Ovary (tissue), 3 donors: ENCODE measurements around the gene DNAJC27.

Source experiments
- POLR2A ChIP-seq: fragments of 450-650 bp; IDR thresholded peaks from one replicate; pipeline ENCODE4 v1.6.1; 2017; ENCODE audit warnings: antibody characterized with exemption, mild to moderate bottlenecking, moderate library complexity
- TF ChIP-seq, protein P1 (sequence below), 3 donors: fragments of 450-650 bp in 2 of 3; fragments of 200-600 bp in 1 of 3; IDR thresholded peaks; one replicate each; pipeline versions ENCODE4 v1.5.1 to v1.8.0; 2016 to 2022; ENCODE audit warnings: antibody characterized with exemption in 3 of 3, mild to moderate bottlenecking in 1 of 3
- donor health status: DM: no; HTN: no; CAD: no.

DNA sequence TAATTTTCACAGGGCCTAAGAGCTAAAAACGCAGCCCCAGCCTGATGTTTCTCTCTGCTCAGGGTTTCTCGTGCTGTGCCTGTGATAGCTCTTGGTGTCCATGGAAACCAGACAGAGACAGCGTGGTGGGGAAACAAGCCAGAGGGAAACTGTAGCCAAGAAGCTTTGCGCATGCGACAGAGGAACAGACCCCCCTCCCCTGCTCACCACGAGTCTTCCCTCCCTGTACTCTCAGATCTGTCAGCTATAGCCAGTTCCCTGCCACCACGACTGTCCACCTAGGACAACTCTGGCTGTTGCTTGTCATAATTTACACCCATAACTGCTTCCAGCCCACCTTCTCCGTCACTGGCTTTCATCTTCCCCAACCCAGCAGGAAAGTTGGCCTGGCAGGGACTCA, 13.2 kb upstream of the DNAJC27 start:
- TF ChIP-seq, protein P1, sequence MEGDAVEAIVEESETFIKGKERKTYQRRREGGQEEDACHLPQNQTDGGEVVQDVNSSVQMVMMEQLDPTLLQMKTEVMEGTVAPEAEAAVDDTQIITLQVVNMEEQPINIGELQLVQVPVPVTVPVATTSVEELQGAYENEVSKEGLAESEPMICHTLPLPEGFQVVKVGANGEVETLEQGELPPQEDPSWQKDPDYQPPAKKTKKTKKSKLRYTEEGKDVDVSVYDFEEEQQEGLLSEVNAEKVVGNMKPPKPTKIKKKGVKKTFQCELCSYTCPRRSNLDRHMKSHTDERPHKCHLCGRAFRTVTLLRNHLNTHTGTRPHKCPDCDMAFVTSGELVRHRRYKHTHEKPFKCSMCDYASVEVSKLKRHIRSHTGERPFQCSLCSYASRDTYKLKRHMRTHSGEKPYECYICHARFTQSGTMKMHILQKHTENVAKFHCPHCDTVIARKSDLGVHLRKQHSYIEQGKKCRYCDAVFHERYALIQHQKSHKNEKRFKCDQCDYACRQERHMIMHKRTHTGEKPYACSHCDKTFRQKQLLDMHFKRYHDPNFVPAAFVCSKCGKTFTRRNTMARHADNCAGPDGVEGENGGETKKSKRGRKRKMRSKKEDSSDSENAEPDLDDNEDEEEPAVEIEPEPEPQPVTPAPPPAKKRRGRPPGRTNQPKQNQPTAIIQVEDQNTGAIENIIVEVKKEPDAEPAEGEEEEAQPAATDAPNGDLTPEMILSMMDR (IDR thresholded peaks at IDR 0.05) = no peak
- TF ChIP-seq POLR2A = no peak
